Measurements from ENCODE around the gene CAMSAP3.

- TF ChIP-seq, protein P1, sequence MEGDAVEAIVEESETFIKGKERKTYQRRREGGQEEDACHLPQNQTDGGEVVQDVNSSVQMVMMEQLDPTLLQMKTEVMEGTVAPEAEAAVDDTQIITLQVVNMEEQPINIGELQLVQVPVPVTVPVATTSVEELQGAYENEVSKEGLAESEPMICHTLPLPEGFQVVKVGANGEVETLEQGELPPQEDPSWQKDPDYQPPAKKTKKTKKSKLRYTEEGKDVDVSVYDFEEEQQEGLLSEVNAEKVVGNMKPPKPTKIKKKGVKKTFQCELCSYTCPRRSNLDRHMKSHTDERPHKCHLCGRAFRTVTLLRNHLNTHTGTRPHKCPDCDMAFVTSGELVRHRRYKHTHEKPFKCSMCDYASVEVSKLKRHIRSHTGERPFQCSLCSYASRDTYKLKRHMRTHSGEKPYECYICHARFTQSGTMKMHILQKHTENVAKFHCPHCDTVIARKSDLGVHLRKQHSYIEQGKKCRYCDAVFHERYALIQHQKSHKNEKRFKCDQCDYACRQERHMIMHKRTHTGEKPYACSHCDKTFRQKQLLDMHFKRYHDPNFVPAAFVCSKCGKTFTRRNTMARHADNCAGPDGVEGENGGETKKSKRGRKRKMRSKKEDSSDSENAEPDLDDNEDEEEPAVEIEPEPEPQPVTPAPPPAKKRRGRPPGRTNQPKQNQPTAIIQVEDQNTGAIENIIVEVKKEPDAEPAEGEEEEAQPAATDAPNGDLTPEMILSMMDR (IDR thresholded peaks at IDR 0.05) = no peak
- TF ChIP-seq POLR2A (IDR thresholded peaks at IDR 0.05) = no peak
Measured at GRCh38 chr19:7620442-7621412, 25.1 kb downstream of the CAMSAP3 start.
